K562 (cell line): Measurements from ENCODE around the gene BSDC1. TPM values are rescaled to one million over a fixed set of nuclear protein-coding genes. Genes with fewer than 3 reads are reported as not detected.
A peak's percentile ranks its signal among the peaks of the same experiment; 100 is the strongest.

Experiments
- CEBPG ChIP-seq, 3 experiments: fragments of 200-800 bp in 1 of 3; sonication (Bioruptor generic) in 1 of 3; sonication (generic) in 1 of 3; formaldehyde crosslinking in 1 of 3; IDR thresholded peaks in 2 of 3; conservative IDR thresholded peaks in 1 of 3; 2 replicates each; pipeline versions ENCODE4 v1.6.1 to v1.8.0; 2016 to 2022; ENCODE audit warnings: missing compliant biosample characterization in 2 of 3, missing genetic modification characterization in 2 of 3, mild to moderate bottlenecking in 1 of 3, missing genetic modification reagents in 1 of 3
- CSDE1 ChIP-seq, 2 experiments: fragments of 450-650 bp; IDR thresholded peaks; 2 replicates each; pipeline ENCODE4 v1.6.1; 2016; ENCODE audit warnings: mild to moderate bottlenecking in 1 of 2
- GTF2F1 ChIP-seq: IDR thresholded peaks from 2 replicates; pipeline ENCODE4 v1.6.1; 2011; ENCODE audit warnings: low read depth, low read length, improper control_type of control experiment
- JUNB ChIP-seq: fragments of 450-650 bp; formaldehyde crosslinking; conservative IDR thresholded peaks from 2 replicates; pipeline ENCODE4 v1.4.0; 2020; ENCODE audit warnings: mild to moderate bottlenecking
- KAT7 ChIP-seq: sonication (generic); formaldehyde crosslinking; IDR thresholded peaks from 2 replicates; pipeline ENCODE4 v1.8.0; 2022; ENCODE audit warnings: missing genetic modification reagents, mild to moderate bottlenecking, borderline replicate concordance
- KLF10 ChIP-seq: fragments of 250-450 bp; sonication (Bioruptor Pico); IDR thresholded peaks from 2 replicates; pipeline ENCODE4 v1.6.1; 2021; ENCODE audit warnings: matching md5 sums
- POU5F1 ChIP-seq: fragments of 150-350 bp; IDR thresholded peaks from 2 replicates; pipeline ENCODE4 v1.6.1; 2014; ENCODE audit warnings: borderline replicate concordance, low read length, low read depth, mild to moderate bottlenecking; ENCODE audit not compliant: partially characterized antibody
- RBM15 ChIP-seq: fragments of 200-400 bp; formaldehyde crosslinking; IDR thresholded peaks from 2 replicates; pipeline ENCODE4 v1.6.1; 2018; ENCODE audit warnings: mild to moderate bottlenecking, low read length, moderate library complexity; ENCODE audit not compliant: insufficient read depth
- SMAD3 ChIP-seq: fragments of 450-650 bp; formaldehyde crosslinking; conservative IDR thresholded peaks from 2 replicates; pipeline ENCODE4 v1.4.0; 2020; ENCODE audit warnings: mild to moderate bottlenecking
- SRSF1 ChIP-seq: fragments of 200-400 bp; formaldehyde crosslinking; IDR thresholded peaks from 2 replicates; pipeline ENCODE4 v1.6.1; 2017; ENCODE audit warnings: mild to moderate bottlenecking, low read depth, low read length, moderate library complexity
- XRCC4 ChIP-seq: IDR thresholded peaks from one replicate; pipeline ENCODE4 v1.6.1; 2011; ENCODE audit not compliant: insufficient read depth, insufficient read length; ENCODE audit errors: extremely low read depth
- ZNF124 ChIP-seq: sonication (generic); formaldehyde crosslinking; IDR thresholded peaks from 2 replicates; pipeline ENCODE4 v1.8.1; 2022; ENCODE audit warnings: missing genetic modification reagents
- ZNF133 ChIP-seq: fragments of 250-450 bp; sonication (Bioruptor Pico); IDR thresholded peaks from 2 replicates; pipeline ENCODE4 v1.4.0; 2020; ENCODE audit warnings: mild to moderate bottlenecking
- ZNF174 ChIP-seq: fragments of 250-450 bp; sonication (Bioruptor Pico); IDR thresholded peaks from 2 replicates; pipeline ENCODE4 v1.4.0; 2020; ENCODE audit warnings: mild to moderate bottlenecking
- ZNF217 ChIP-seq: sonication (generic); formaldehyde crosslinking; IDR thresholded peaks from 2 replicates; pipeline ENCODE4 v1.8.0; 2022; ENCODE audit warnings: mild to moderate bottlenecking, missing genetic modification reagents
- ZNF316 ChIP-seq: fragments of 450-650 bp; IDR thresholded peaks from 2 replicates; pipeline ENCODE4 v1.6.1; 2016
- ZNF696 ChIP-seq: fragments of 250-450 bp; sonication (Bioruptor Pico); conservative IDR thresholded peaks from 2 replicates; pipeline ENCODE4 v1.4.0; 2020; ENCODE audit warnings: mild to moderate bottlenecking, moderate library complexity
- polyA plus RNA-seq, 8 experiments: library from polyadenylated mRNA; depleted of rRNA in 4 of 8; stranded (reverse) in 5 of 8; unstranded in 3 of 8; fragments of >200 nt; fragmentation: Nextera tagmentation in 2 of 8; fragmentation: Illumina TruSeq in 1 of 8; extraction: Ambion mirVana in 2 of 8; extraction: Trizol in 1 of 8; gene quantifications; 2 replicates each; pipeline versions ENCODE4 v1.2.1 to v1.2.3, GENCODE V29; 2011 to 2014; ENCODE audit warnings: inconsistent platforms in 1 of 8, missing spikeins in 1 of 8
- total RNA-seq, 7 experiments: library from RNA; depleted of rRNA in 6 of 7; stranded (reverse); fragments of >200 nt in 6 of 7; fragmentation: Illumina TruSeq in 2 of 7; extraction: Trizol in 2 of 7; gene quantifications; 2 replicates each; pipeline versions ENCODE4 v1.2.1 to v1.2.3, GENCODE V29; 2011 to 2021; ENCODE audit warnings: low replicate concordance in 1 of 7
- TF ChIP-seq, protein P1 (sequence below): fragments of 200-800 bp; sonication (Bioruptor generic); IDR thresholded peaks from 2 replicates; pipeline ENCODE4 v1.6.1; 2017; ENCODE audit warnings: missing genetic modification characterization, missing compliant biosample characterization
- TF ChIP-seq, protein P2 (sequence below): fragments of 450-650 bp; conservative IDR thresholded peaks from 2 replicates; pipeline ENCODE4 v1.6.1; 2016; ENCODE audit warnings: missing genetic modification characterization, low read depth, mild to moderate bottlenecking, missing compliant biosample characterization, moderate library complexity
- TF ChIP-seq, protein P3 (sequence below), 2 experiments: IDR thresholded peaks; 2 replicates each; pipeline ENCODE4 v1.6.1; 2012; ENCODE audit warnings: improper control_type of control experiment in 2 of 2, low read depth in 2 of 2, low read length in 2 of 2, borderline replicate concordance in 1 of 2
- TF ChIP-seq, protein P4 (sequence below): fragments of 450-650 bp; formaldehyde crosslinking; IDR thresholded peaks from 2 replicates; pipeline ENCODE4 v1.4.0; 2020; ENCODE audit warnings: mild to moderate bottlenecking, moderate library complexity

BSDC1 gene
- total and polyA plus RNA-seq, 9 of the 15 experiments (the other 6 are each of a cell fraction or from before 2014, with no cell fraction given) = 10.2 to 96.8 (median 73.1) TPM

DNA sequence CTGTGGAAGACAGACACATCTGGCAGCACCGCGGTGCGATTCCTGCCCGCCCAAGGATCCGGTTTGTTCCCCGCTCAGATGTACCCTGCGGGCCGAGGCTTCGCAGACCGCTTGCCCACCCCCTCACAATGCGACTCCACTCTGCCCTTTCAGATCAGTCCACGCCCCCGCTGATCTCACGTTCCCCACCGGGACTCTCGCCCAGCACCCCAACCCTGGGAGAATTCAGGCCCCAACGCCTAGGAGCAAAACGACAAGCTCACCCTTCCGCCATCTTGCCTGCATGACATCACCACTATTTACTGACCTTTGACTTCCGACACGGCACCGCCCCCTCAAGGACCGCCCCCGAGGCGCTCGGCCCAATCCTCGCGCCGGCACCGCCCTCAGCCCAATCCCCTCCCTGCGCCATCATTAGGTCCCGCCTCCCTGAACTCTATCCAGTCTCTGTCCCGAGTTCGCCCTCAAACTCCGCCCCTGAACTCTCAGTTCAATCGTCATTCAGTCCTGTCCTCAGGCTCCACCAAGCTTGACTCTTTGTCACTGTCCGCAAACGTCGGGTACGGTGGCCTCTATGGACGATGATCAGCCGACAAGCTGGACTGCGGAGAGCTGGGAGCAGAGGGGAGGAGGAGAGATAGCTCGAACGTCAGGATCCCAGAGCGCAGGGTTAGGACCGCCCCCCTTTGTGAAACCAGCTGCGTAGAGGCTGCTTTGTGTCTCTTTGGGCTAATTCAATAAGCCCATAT, at the start of gene BSDC1 (continued):
- TF ChIP-seq, protein P1, sequence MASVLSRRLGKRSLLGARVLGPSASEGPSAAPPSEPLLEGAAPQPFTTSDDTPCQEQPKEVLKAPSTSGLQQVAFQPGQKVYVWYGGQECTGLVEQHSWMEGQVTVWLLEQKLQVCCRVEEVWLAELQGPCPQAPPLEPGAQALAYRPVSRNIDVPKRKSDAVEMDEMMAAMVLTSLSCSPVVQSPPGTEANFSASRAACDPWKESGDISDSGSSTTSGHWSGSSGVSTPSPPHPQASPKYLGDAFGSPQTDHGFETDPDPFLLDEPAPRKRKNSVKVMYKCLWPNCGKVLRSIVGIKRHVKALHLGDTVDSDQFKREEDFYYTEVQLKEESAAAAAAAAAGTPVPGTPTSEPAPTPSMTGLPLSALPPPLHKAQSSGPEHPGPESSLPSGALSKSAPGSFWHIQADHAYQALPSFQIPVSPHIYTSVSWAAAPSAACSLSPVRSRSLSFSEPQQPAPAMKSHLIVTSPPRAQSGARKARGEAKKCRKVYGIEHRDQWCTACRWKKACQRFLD (CRISPR knock-in tag) = no peak
- no peak for TF ChIP-seq ZNF696 (CRISPR knock-in tag)
- TF ChIP-seq CSDE1 (IDR thresholded peaks at IDR 0.05) = no peak
- TF ChIP-seq, protein P2, sequence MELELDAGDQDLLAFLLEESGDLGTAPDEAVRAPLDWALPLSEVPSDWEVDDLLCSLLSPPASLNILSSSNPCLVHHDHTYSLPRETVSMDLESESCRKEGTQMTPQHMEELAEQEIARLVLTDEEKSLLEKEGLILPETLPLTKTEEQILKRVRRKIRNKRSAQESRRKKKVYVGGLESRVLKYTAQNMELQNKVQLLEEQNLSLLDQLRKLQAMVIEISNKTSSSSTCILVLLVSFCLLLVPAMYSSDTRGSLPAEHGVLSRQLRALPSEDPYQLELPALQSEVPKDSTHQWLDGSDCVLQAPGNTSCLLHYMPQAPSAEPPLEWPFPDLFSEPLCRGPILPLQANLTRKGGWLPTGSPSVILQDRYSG (tag) = no peak
- TF ChIP-seq GTF2F1 = peak; percentile 41; the same call in 1 of the 2 replicates
- no peak for TF ChIP-seq ZNF124 (CRISPR knock-in tag)
- no peak for TF ChIP-seq RBM15
- TF ChIP-seq ZNF133 = no peak
- TF ChIP-seq ZNF174 (CRISPR knock-in tag) = no peak
- peak; percentile 60 for TF ChIP-seq ZNF316
- no peak for TF ChIP-seq SRSF1
- TF ChIP-seq XRCC4 = no peak
- peak; percentile 75 for TF ChIP-seq JUNB (CRISPR knock-in tag)
- peak; percentile 32 for TF ChIP-seq POU5F1
- TF ChIP-seq CEBPG (CRISPR knock-in tag; IDR thresholded peaks at IDR 0.05) = peak; percentile 41
- no peak; a peak in 1 of 4 replicates for TF ChIP-seq CEBPG (tag; conservative IDR thresholded peaks at IDR 0.05 in 1 of 2, IDR thresholded peaks at IDR 0.05 in 1 of 2)
- no peak for TF ChIP-seq KLF10 (CRISPR knock-in tag)
- no peak for TF ChIP-seq ZNF217 (CRISPR knock-in tag)
- TF ChIP-seq KAT7 (CRISPR knock-in tag) = peak; percentile 48; the same call in 1 of the 2 replicates
- 0 out of 2 replicates have a peak, but pooled peaks have one; percentile 14 for TF ChIP-seq SMAD3 (CRISPR knock-in tag)
- TF ChIP-seq, protein P3, sequence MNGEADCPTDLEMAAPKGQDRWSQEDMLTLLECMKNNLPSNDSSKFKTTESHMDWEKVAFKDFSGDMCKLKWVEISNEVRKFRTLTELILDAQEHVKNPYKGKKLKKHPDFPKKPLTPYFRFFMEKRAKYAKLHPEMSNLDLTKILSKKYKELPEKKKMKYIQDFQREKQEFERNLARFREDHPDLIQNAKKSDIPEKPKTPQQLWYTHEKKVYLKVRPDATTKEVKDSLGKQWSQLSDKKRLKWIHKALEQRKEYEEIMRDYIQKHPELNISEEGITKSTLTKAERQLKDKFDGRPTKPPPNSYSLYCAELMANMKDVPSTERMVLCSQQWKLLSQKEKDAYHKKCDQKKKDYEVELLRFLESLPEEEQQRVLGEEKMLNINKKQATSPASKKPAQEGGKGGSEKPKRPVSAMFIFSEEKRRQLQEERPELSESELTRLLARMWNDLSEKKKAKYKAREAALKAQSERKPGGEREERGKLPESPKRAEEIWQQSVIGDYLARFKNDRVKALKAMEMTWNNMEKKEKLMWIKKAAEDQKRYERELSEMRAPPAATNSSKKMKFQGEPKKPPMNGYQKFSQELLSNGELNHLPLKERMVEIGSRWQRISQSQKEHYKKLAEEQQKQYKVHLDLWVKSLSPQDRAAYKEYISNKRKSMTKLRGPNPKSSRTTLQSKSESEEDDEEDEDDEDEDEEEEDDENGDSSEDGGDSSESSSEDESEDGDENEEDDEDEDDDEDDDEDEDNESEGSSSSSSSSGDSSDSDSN (IDR thresholded peaks at IDR 0.05; ENCODE audit: borderline replicate concordance in 1 of 2, low read depth in 2 of 2, low read length in 2 of 2) = peak; percentile 55 to 96; a peak in 2 of 4 replicates
- TF ChIP-seq, protein P4, sequence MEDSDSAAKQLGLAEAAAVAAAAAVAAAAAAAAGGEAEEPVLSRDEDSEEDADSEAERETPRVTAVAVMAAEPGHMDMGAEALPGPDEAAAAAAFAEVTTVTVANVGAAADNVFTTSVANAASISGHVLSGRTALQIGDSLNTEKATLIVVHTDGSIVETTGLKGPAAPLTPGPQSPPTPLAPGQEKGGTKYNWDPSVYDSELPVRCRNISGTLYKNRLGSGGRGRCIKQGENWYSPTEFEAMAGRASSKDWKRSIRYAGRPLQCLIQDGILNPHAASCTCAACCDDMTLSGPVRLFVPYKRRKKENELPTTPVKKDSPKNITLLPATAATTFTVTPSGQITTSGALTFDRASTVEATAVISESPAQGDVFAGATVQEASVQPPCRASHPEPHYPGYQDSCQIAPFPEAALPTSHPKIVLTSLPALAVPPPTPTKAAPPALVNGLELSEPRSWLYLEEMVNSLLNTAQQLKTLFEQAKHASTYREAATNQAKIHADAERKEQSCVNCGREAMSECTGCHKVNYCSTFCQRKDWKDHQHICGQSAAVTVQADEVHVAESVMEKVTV (CRISPR knock-in tag) = no peak
